Hepatocyte (in vitro differentiated cells): ENCODE data around the gene WBP1L. TPM values are rescaled to one million over a fixed set of nuclear protein-coding genes. Genes with fewer than 3 reads are reported as not detected.

Experiments
- DNase-seq: peaks from one replicate; pipeline ENCODE4 v3.0.0-alpha.2; 2016; ENCODE audit warnings: low spot score
- H2AFZ ChIP-seq: fragments of 200-600 bp; sonication (generic); 2 replicates; pipeline ENCODE4 v1.6.0; 2016; ENCODE audit warnings: antibody characterized with exemption, mild to moderate bottlenecking
- H3K27ac ChIP-seq: fragments of 200-600 bp; sonication (generic); 2 replicates; pipeline ENCODE4 v1.5.1; 2016; ENCODE audit warnings: mild to moderate bottlenecking
- H3K27me3 ChIP-seq: fragments of 200-600 bp; sonication (generic); 2 replicates; pipeline ENCODE4 v1.6.1; 2016
- H3K36me3 ChIP-seq: fragments of 200-600 bp; sonication (generic); replicated peaks from 2 replicates; pipeline ENCODE4 v1.5.1; 2016; ENCODE audit warnings: low read depth; ENCODE audit not compliant: insufficient read depth
- H3K4me1 ChIP-seq: fragments of 200-600 bp; sonication (generic); 2 replicates; pipeline ENCODE4 v1.5.1; 2016; ENCODE audit warnings: mild to moderate bottlenecking, moderate library complexity; ENCODE audit not compliant: insufficient read depth
- H3K4me2 ChIP-seq: fragments of 200-600 bp; sonication (generic); 2 replicates; pipeline ENCODE4 v1.6.0; 2016
- H3K4me3 ChIP-seq: fragments of 200-600 bp; sonication (generic); 2 replicates; pipeline ENCODE4 v1.5.1; 2016; ENCODE audit warnings: mild to moderate bottlenecking
- H3K79me2 ChIP-seq: fragments of 200-600 bp; sonication (generic); 2 replicates; pipeline ENCODE4 v1.6.0; 2017; ENCODE audit warnings: mild to moderate bottlenecking
- H3K9me2 ChIP-seq: fragments of 200-600 bp; sonication (generic); replicated peaks from 2 replicates; pipeline ENCODE4 v1.6.0; 2017; ENCODE audit warnings: mild to moderate bottlenecking; ENCODE audit not compliant: insufficient read depth
- H3K9me3 ChIP-seq: fragments of 200-600 bp; sonication (generic); 2 replicates; pipeline ENCODE4 v1.5.1; 2016; ENCODE audit warnings: low read depth, mild to moderate bottlenecking
- H4K20me1 ChIP-seq: fragments of 200-600 bp; sonication (generic); 2 replicates; pipeline ENCODE4 v1.6.0; 2016; ENCODE audit warnings: mild to moderate bottlenecking; ENCODE audit not compliant: insufficient read depth, poor library complexity, severe bottlenecking
- CTCF ChIP-seq: fragments of 200-600 bp; sonication (generic); IDR thresholded peaks from 2 replicates; pipeline ENCODE4 v1.5.1; 2016; ENCODE audit warnings: antibody characterized with exemption, mild to moderate bottlenecking; ENCODE audit not compliant: poor library complexity
- EZH2 ChIP-seq: fragments of 200-600 bp; sonication (generic); IDR thresholded peaks from 2 replicates; pipeline ENCODE4 v1.6.1; 2016; ENCODE audit warnings: antibody characterized with exemption, mild to moderate bottlenecking, borderline replicate concordance
- EZH2phosphoT487 ChIP-seq: fragments of 200-600 bp; sonication (generic); IDR thresholded peaks from one replicate; pipeline ENCODE4 v1.6.1; 2018; ENCODE audit warnings: antibody characterized with exemption, mild to moderate bottlenecking, low read depth, moderate library complexity; ENCODE audit not compliant: unreplicated experiment, severe bottlenecking
- WGBS: methylation state at CpG from one replicate; pipeline ENCODE4 v1.1.6; 2016; ENCODE audit warnings: low lambda C conversion rate; ENCODE audit errors: missing lambda C conversion rate; 5-methylcytosine and 5-hydroxymethylcytosine counted together
- polyA plus RNA-seq: library from polyadenylated mRNA; unstranded; fragments of >200 nt; fragmentation: Nextera tagmentation; extraction: Ambion mirVana; gene quantifications from 2 replicates; pipeline ENCODE4 v1.2.1, GENCODE V29; 2016
- total RNA-seq: library from RNA; depleted of rRNA; stranded (reverse); fragments of >200 nt; gene quantifications from 2 replicates; pipeline ENCODE4 v1.2.3, GENCODE V29; 2014

The WBP1L gene
- total and polyA plus RNA-seq, 2 experiments from 2014 or later: 21.6 to 57.1 TPM

GRCh38 chr10:102781921-102782557 is 38.3 kb downstream of the WBP1L start:
- peak overlapping the region; percentile 88 for H3K27ac ChIP-seq
- peaks cover 59% of the 10 kb centered on the region for H3K4me1 ChIP-seq
- no peak for DNase-seq
- no peaks in the 10 kb centered on the region for H3K27me3 ChIP-seq
- H3K9me2 ChIP-seq: no peaks in the 10 kb centered on the region
- H2AFZ ChIP-seq: no peak overlapping the region
- no peaks in the 10 kb centered on the region for H3K36me3 ChIP-seq
- peak overlapping the region; percentile 58 for H3K4me2 ChIP-seq
- peaks cover 3% of the 10 kb centered on the region for H4K20me1 ChIP-seq
- H3K9me3 ChIP-seq: no peaks in the 10 kb centered on the region
- 76% methylated on average over 6 of the region's 6 CpGs for WGBS
- H3K79me2 ChIP-seq: peaks cover 80% of the 10 kb centered on the region
- no peak for TF ChIP-seq EZH2phosphoT487
- TF ChIP-seq EZH2: no peak
- TF ChIP-seq CTCF: no peak
- no peak overlapping the region for H3K4me3 ChIP-seq

- H3K4me2 ChIP-seq: peak overlapping the region; percentile 58
- no peak overlapping the region for H2AFZ ChIP-seq
- H3K79me2 ChIP-seq: peaks cover 84% of the 10 kb centered on the region
- peaks cover 3% of the 10 kb centered on the region for H4K20me1 ChIP-seq
- peak; percentile 32 for DNase-seq
- H3K27ac ChIP-seq: peak overlapping the region; percentile 88
- H3K27me3 ChIP-seq: no peaks in the 10 kb centered on the region
- 68% methylated on average over 18 of the region's 18 CpGs for WGBS
- TF ChIP-seq EZH2 (no peak), EZH2phosphoT487 (no peak), CTCF (no peak)
- H3K36me3 ChIP-seq: no peaks in the 10 kb centered on the region
- H3K4me3 ChIP-seq: no peak overlapping the region
- H3K9me3 ChIP-seq: no peaks in the 10 kb centered on the region
- peaks cover 51% of the 10 kb centered on the region for H3K4me1 ChIP-seq
- no peaks in the 10 kb centered on the region for H3K9me2 ChIP-seq
These were observed 39.2 kb downstream of the WBP1L start for GRCh38 chr10:102782673-102783551.

GRCh38 chr10:102783568-102783967 is 39.8 kb downstream of the WBP1L start:
- DNase-seq: no peak
- peak overlapping the region; percentile 88 for H3K27ac ChIP-seq
- H3K4me2 ChIP-seq: peak overlapping the region; percentile 58
- no peak overlapping the region for H3K4me3 ChIP-seq
- WGBS: 50% methylated on average over 1 of the region's 1 CpG
- no peaks in the 10 kb centered on the region for H3K27me3 ChIP-seq
- no peaks in the 10 kb centered on the region for H3K36me3 ChIP-seq
- no peaks in the 10 kb centered on the region for H3K9me2 ChIP-seq
- peaks cover 85% of the 10 kb centered on the region for H3K79me2 ChIP-seq
- H4K20me1 ChIP-seq: peaks cover 3% of the 10 kb centered on the region
- TF ChIP-seq CTCF (no peak), EZH2phosphoT487 (no peak), EZH2 (no peak)
- peaks cover 45% of the 10 kb centered on the region for H3K4me1 ChIP-seq
- H3K9me3 ChIP-seq: no peaks in the 10 kb centered on the region
- H2AFZ ChIP-seq: no peak overlapping the region
